Mesenchymal stem cell (in vitro differentiated cells and primary cell): Measurements from ENCODE around the gene NCR2.

ENCODE experiments used
- DNase-seq: peaks from one replicate; pipeline ENCODE4 v3.0.0-alpha.2; 2013
- H2AFZ ChIP-seq: one replicate; pipeline ENCODE4 v1.6.1; 2013; ENCODE audit warnings: low read depth, mild to moderate bottlenecking, control low read depth, inconsistent platforms, low read length, moderate library complexity
- H2AK5ac ChIP-seq: 2 replicates; pipeline ENCODE4 v1.6.1; 2013; ENCODE audit warnings: low read length, moderate library complexity, mild to moderate bottlenecking, inconsistent platforms; ENCODE audit not compliant: severe bottlenecking
- H2BK120ac ChIP-seq: one replicate; pipeline ENCODE4 v1.6.1; 2013; ENCODE audit warnings: low read depth, mild to moderate bottlenecking, inconsistent platforms, low read length, moderate library complexity
- H2BK12ac ChIP-seq, 2 experiments: one replicate each; pipeline ENCODE4 v1.6.1; 2013; ENCODE audit warnings: inconsistent platforms in 2 of 2, low read length in 2 of 2, mild to moderate bottlenecking in 2 of 2, moderate library complexity in 2 of 2, control low read depth in 1 of 2
- H2BK15ac ChIP-seq: one replicate; pipeline ENCODE4 v1.6.1; 2013; ENCODE audit warnings: mild to moderate bottlenecking, low read depth, inconsistent platforms; ENCODE audit not compliant: poor library complexity, severe bottlenecking
- H2BK5ac ChIP-seq: 2 replicates; pipeline ENCODE4 v1.6.1; 2013; ENCODE audit warnings: low read depth, mild to moderate bottlenecking, low read length, control low read depth, inconsistent platforms; ENCODE audit not compliant: poor library complexity, severe bottlenecking
- H3K14ac ChIP-seq, 2 experiments: one replicate each; pipeline ENCODE4 v1.6.1; 2013; ENCODE audit warnings: inconsistent platforms in 2 of 2, low read length in 2 of 2, control low read depth in 1 of 2, mild to moderate bottlenecking in 1 of 2, moderate library complexity in 1 of 2
- H3K18ac ChIP-seq, 2 experiments: one replicate each; pipeline ENCODE4 v1.6.1; 2013; ENCODE audit warnings: inconsistent platforms in 2 of 2, low read length in 2 of 2, control low read depth in 1 of 2, low read depth in 1 of 2, mild to moderate bottlenecking in 1 of 2
- H3K23ac ChIP-seq, 2 experiments: one replicate each; pipeline ENCODE4 v1.6.1; 2013; ENCODE audit warnings: inconsistent platforms in 2 of 2, low read length in 2 of 2, mild to moderate bottlenecking in 2 of 2, moderate library complexity in 2 of 2, control low read depth in 1 of 2
- H3K27ac ChIP-seq: 2 replicates; pipeline ENCODE4 v1.5.1; 2013; ENCODE audit warnings: mild to moderate bottlenecking, moderate library complexity, low read length, control low read depth, inconsistent platforms; ENCODE audit not compliant: poor library complexity, severe bottlenecking
- H3K27me3 ChIP-seq, 2 experiments: 2 replicates each; pipeline versions ENCODE4 v1.6.1 to v1.7.0; 2013; ENCODE audit warnings: low read length in 2 of 2, mild to moderate bottlenecking in 2 of 2, moderate library complexity in 2 of 2, control low read depth in 1 of 2, inconsistent platforms in 1 of 2; ENCODE audit not compliant: control insufficient read depth in 1 of 2, insufficient read depth in 1 of 2
- H3K36me3 ChIP-seq, 2 experiments: 2 replicates each; pipeline versions ENCODE4 v1.6.1 to v1.7.0; 2013; ENCODE audit warnings: low read length in 2 of 2, control low read depth in 1 of 2, inconsistent platforms in 1 of 2, low read depth in 1 of 2, mild to moderate bottlenecking in 1 of 2; ENCODE audit not compliant: insufficient read depth in 2 of 2, control insufficient read depth in 1 of 2
- H3K4ac ChIP-seq, 2 experiments: one replicate each; pipeline ENCODE4 v1.6.1; 2013; ENCODE audit warnings: inconsistent platforms in 2 of 2, low read length in 2 of 2, mild to moderate bottlenecking in 2 of 2, moderate library complexity in 2 of 2, control low read depth in 1 of 2, low read depth in 1 of 2
- H3K4me1 ChIP-seq: 2 replicates; pipeline ENCODE4 v1.6.1; 2013; ENCODE audit warnings: low read depth, low read length, control low read depth; ENCODE audit not compliant: control insufficient read depth, insufficient read depth
- H3K4me2 ChIP-seq: 2 replicates; pipeline ENCODE4 v1.6.1; 2013; ENCODE audit warnings: low read length, mild to moderate bottlenecking, inconsistent platforms; ENCODE audit not compliant: poor library complexity, severe bottlenecking
- H3K4me3 ChIP-seq, 2 experiments: 2 replicates each; pipeline versions ENCODE4 v1.5.1 to v1.7.0; 2013; ENCODE audit warnings: low read length in 2 of 2, mild to moderate bottlenecking in 2 of 2, control low read depth in 1 of 2, low read depth in 1 of 2; ENCODE audit not compliant: insufficient read depth in 1 of 2
- H3K79me1 ChIP-seq: replicated peaks from 2 replicates; pipeline ENCODE4 v1.6.1; 2013; ENCODE audit warnings: mild to moderate bottlenecking, control low read depth, low read length, inconsistent platforms; ENCODE audit not compliant: poor library complexity, severe bottlenecking
- H3K9ac ChIP-seq: 2 replicates; pipeline ENCODE4 v1.7.0; 2013; ENCODE audit warnings: mild to moderate bottlenecking, low read length, moderate library complexity
- H3K9me3 ChIP-seq: 2 replicates; pipeline ENCODE4 v1.7.0; 2013; ENCODE audit warnings: mild to moderate bottlenecking, low read length; ENCODE audit not compliant: control insufficient read depth
- H4K8ac ChIP-seq: one replicate; pipeline ENCODE4 v1.6.1; 2013; ENCODE audit warnings: inconsistent platforms, mild to moderate bottlenecking, low read length, moderate library complexity
- H4K91ac ChIP-seq: one replicate; pipeline ENCODE4 v1.6.1; 2013; ENCODE audit warnings: mild to moderate bottlenecking, low read length, inconsistent platforms
- WGBS: methylation state at CpG from one replicate; pipeline ENCODE4 v1.1.7; 2013; ENCODE audit warnings: mixed read lengths; 5-methylcytosine and 5-hydroxymethylcytosine counted together

NCR2 gene

GRCh38 chr6:41341580-41341979 is 6.2 kb downstream of the NCR2 start:
- H2AK5ac ChIP-seq = no peak overlapping the region
- no peak overlapping the region for H3K4me3 ChIP-seq
- no peak overlapping the region for H4K91ac ChIP-seq
- H2BK15ac ChIP-seq = no peak overlapping the region
- H2AFZ ChIP-seq = no peak overlapping the region
- no peak overlapping the region for H3K9ac ChIP-seq
- no peaks in the 10 kb centered on the region for H3K4me1 ChIP-seq
- no peak overlapping the region for H3K14ac ChIP-seq
- H4K8ac ChIP-seq = no peak overlapping the region
- H2BK12ac ChIP-seq = peak overlapping the region in 1 of 2 experiments; percentile 57
- no peaks in the 10 kb centered on the region for H3K36me3 ChIP-seq
- peaks cover 44 to 75% of the 10 kb centered on the region in 2 experiments for H3K27me3 ChIP-seq
- no peak overlapping the region for H3K4me2 ChIP-seq
- no peak overlapping the region for H2BK5ac ChIP-seq
- WGBS = 89% methylated on average over 8 of the region's 8 CpGs
- no peak overlapping the region for H3K23ac ChIP-seq
- no peak overlapping the region for H2BK120ac ChIP-seq
- no peak overlapping the region for H3K4ac ChIP-seq
- no peaks in the 10 kb centered on the region for H3K9me3 ChIP-seq
- no peak overlapping the region for H3K18ac ChIP-seq
- H3K27ac ChIP-seq = no peak overlapping the region
- DNase-seq = no peak
- no peaks in the 10 kb centered on the region for H3K79me1 ChIP-seq

GRCh38 chr6:41342241-41342640 is 6.8 kb downstream of the NCR2 start:
- Histone ChIP-seq H3K9ac (no peak overlapping the region), H3K4me2 (no peak overlapping the region), H3K36me3 (no peaks in the 10 kb centered on the region), H3K27me3 (peaks cover 44 to 72% of the 10 kb centered on the region in 2 experiments), H3K18ac (no peak overlapping the region), H2BK15ac (no peak overlapping the region), H3K27ac (no peak overlapping the region), H4K91ac (no peak overlapping the region), H3K4me3 (no peak overlapping the region), H2AFZ (no peak overlapping the region), H3K4ac (no peak overlapping the region), H2BK120ac (no peak overlapping the region), H4K8ac (no peak overlapping the region), H3K79me1 (no peaks in the 10 kb centered on the region), H2BK12ac (no peak overlapping the region), H3K14ac (no peak overlapping the region), H3K23ac (no peak overlapping the region), H2BK5ac (no peak overlapping the region), H3K4me1 (no peaks in the 10 kb centered on the region), H2AK5ac (no peak overlapping the region), H3K9me3 (no peaks in the 10 kb centered on the region)
- no peak for DNase-seq
- WGBS = 76% methylated on average over 1 of the region's 1 CpG

DNA sequence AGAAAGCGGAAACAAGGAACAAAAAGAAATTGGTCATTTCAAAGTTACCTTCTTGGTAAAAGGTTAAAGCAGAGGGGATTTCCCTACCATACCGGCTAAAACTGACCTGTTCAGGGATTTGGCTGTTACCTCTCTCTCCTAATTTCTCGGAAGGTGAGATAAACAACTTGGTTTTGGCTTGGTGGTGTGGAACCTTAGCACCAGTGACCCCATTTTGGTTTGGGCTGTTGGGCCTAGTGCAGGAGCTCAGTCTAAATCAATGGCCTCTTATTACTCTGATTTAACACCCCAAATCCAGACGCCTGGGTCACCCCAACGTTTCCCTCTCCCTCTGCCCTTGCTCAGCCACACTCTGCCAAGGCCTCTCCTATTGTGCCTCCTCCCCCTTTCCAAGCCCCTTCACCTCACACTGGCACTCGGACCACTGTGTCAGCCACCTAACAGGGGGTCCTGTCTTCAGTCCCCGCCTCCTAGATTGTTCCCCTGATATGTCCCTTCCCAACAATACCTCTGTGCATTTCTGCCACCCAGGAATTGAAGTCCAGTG is 8.3 kb downstream of the NCR2 start:
- Histone ChIP-seq H3K4me1 (no peaks in the 10 kb centered on the region), H3K36me3 (no peaks in the 10 kb centered on the region), H3K14ac (no peak overlapping the region), H2BK5ac (no peak overlapping the region), H3K4ac (no peak overlapping the region), H2BK12ac (no peak overlapping the region), H3K4me3 (no peak overlapping the region), H3K4me2 (no peak overlapping the region), H2AK5ac (no peak overlapping the region), H3K9ac (no peak overlapping the region), H2BK15ac (no peak overlapping the region), H3K18ac (no peak overlapping the region), H3K79me1 (no peaks in the 10 kb centered on the region), H3K27ac (no peak overlapping the region), H3K27me3 (peaks cover 44 to 62% of the 10 kb centered on the region in 2 experiments), H4K91ac (no peak overlapping the region), H2BK120ac (no peak overlapping the region), H4K8ac (no peak overlapping the region), H3K23ac (no peak overlapping the region), H2AFZ (no peak overlapping the region), H3K9me3 (no peaks in the 10 kb centered on the region)
- no peak for DNase-seq
- WGBS = 91% methylated on average over 7 of the region's 7 CpGs

- no peaks in the 10 kb centered on the region for H3K36me3 ChIP-seq
- H3K4me1 ChIP-seq = no peaks in the 10 kb centered on the region
- no peak overlapping the region for H2BK5ac ChIP-seq
- H2BK15ac ChIP-seq = no peak overlapping the region
- no peak for DNase-seq
- H2BK120ac ChIP-seq = no peak overlapping the region
- H3K79me1 ChIP-seq = no peaks in the 10 kb centered on the region
- H3K4me3 ChIP-seq = no peak overlapping the region
- H4K91ac ChIP-seq = no peak overlapping the region
- H3K9me3 ChIP-seq = no peaks in the 10 kb centered on the region
- H3K9ac ChIP-seq = no peak overlapping the region
- no peak overlapping the region for H3K4me2 ChIP-seq
- WGBS = 82% methylated on average over 1 of the region's 3 CpGs
- no peak overlapping the region for H3K4ac ChIP-seq
- no peak overlapping the region for H3K27ac ChIP-seq
- peaks cover 51 to 66% of the 10 kb centered on the region in 2 experiments for H3K27me3 ChIP-seq
- H3K23ac ChIP-seq = no peak overlapping the region
- H3K14ac ChIP-seq = no peak overlapping the region
- no peak overlapping the region for H2AFZ ChIP-seq
- H3K18ac ChIP-seq = no peak overlapping the region
- no peak overlapping the region for H2AK5ac ChIP-seq
- no peak overlapping the region for H2BK12ac ChIP-seq
- H4K8ac ChIP-seq = no peak overlapping the region
Observed at GRCh38 chr6:41344876-41345275, 9.5 kb downstream of the NCR2 start.
